DMS153 treated with DMSO at 0.1 percent for 48 hours (cell line): ENCODE results near the gene ARMC2.
"Not testable (repeated sequence)": the region's sequence is repeated elsewhere in the genome, so short reads cannot be mapped to it uniquely, and the experiment has no call there.

Experiments
- DNase-seq: peaks from one replicate; lab custom pipeline; 2025; ENCODE audit not compliant: unreplicated experiment; lab: John Stamatoyannopoulos, UW

The ARMC2 gene

DNA sequence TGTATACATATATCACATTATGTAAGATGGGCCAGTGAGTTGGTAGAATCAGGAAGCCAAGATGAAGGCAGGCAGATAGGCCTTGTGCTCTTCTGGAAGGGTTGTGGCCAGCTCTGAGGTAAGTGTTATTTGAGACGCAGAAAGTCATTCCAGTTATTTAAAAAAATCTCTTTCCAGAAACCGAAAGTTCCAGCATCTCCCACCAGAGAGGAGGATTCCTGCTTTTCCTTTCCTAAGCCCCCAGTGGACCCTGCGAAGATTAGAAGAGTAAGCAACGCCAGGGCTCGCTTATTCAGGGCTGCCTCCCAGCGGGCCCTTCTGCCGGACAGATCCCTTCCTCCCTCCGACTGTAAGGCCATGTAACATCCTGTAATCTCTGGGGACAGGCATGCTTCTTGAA is 20.4 kb downstream of the ARMC2 start:
- no peak for DNase-seq

DNA sequence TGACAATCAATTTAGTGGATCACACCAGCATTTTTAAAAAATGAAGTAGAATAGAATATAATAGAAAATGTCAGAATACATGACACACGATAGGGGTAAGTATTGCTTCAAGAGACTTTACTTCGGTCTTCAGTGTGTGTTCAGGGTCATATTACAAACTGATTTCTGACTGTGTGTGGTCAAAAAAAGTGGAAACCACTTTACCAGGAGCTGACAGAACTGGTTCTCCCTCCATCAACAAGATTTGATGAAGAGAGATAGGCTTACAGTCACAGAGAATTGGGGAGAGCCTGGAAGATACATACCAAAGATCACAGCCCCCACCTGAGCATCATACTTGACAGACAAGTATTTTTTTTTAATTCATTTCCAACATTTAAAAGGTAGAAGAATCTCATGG is 21.7 kb downstream of the ARMC2 start:
- DNase-seq = no peak

DNA sequence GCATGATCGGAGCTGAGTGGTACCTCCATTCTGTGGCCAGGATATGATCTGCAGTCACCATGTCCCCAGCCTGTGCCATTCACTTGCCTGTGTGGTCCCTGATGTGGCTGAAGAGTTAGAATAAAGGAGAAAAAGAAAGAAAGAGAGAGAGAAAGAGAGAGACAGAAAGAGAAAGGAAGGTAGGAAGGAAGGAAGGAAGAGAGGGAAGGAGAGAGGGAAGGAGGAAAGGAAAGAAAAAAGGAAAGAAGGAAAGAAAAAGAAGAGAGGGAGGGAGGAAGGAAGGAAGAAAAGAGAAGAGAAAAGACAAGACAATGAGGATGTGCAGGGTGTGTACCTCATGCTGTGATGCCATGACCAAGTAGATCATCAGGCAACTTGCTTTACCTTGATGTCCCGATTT is 22.1 kb downstream of the ARMC2 start:
- DNase-seq = no peak

DNA sequence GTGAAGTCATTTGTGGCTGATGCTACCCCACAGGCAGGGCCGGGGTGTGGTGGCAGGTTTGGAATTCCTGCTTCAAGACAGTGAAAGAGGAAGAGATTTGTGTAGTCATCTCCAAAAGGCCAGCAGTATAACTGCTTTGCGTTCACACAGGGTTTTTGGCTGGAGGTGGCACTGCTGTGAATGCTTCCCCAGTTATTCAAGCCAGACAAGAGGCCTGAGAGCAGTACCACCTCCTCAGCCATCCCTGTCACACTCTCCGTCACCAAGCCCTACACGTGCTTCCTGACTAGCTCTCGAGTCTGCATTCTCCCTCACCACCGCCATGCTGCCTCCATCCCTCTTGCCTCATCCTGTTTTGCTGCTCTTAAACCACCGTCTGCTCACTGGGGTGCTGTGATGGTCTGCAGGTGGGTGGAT is 23.9 kb downstream of the ARMC2 start:
- no peak for DNase-seq

DNA sequence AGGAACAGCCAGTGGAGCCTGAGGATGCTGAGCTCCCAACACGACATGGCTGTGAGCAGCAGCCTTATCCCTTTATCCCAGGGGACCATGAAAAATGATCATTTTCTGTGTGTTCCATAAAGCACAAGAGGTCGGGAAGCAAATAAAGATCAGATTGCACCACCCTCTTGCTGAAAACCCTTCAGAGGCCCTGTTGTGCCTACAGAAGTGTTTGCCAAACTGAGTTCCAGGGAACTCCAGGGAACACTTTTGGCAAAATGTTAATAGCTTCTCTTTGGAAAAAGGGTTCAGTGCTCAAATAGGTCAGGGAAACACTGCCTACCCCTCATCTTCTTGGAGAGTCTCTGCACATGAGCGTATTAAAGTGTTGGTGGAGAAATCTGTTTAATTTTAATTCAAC is 24.4 kb downstream of the ARMC2 start:
- DNase-seq = no peak

DNA sequence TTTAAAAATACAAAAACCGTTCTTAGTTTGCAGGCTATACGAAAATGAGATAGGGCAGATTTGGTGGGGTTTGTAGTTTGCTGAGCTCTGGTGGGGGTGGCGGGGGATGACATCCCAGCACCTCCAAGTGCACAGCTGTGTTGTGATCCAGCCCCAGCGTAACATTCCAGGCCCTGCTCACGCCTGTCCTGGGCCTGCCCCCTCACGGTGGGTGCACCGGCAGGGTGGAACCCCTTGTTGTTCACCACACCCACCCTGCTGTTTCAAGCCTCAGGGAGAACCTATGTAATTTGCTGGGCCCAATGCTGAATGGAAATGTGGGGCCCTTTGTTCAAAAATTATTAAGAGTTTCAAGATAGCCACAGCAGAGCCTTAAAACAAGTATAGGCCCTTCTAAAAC is 25.0 kb downstream of the ARMC2 start:
- DNase-seq = no peak

DNA sequence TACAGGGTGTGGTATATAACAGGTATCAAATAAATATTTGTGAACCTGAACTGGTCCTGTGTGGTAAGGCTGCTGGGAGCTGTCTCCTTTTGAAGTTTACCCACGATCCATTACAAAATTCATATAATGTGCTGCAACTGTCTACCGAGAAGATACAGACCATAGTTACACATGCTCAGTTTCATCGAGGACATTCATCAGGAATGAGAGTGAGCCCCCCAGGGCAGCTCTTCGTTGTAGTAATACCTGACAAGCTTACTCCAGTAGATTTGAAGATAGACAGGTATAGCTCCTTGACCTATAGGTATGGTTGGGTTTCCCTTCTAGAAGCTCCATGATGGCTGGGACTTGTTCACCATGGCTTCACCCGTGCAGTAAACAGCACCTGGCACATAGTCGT is 25.7 kb downstream of the ARMC2 start:
- DNase-seq = no peak

DNA sequence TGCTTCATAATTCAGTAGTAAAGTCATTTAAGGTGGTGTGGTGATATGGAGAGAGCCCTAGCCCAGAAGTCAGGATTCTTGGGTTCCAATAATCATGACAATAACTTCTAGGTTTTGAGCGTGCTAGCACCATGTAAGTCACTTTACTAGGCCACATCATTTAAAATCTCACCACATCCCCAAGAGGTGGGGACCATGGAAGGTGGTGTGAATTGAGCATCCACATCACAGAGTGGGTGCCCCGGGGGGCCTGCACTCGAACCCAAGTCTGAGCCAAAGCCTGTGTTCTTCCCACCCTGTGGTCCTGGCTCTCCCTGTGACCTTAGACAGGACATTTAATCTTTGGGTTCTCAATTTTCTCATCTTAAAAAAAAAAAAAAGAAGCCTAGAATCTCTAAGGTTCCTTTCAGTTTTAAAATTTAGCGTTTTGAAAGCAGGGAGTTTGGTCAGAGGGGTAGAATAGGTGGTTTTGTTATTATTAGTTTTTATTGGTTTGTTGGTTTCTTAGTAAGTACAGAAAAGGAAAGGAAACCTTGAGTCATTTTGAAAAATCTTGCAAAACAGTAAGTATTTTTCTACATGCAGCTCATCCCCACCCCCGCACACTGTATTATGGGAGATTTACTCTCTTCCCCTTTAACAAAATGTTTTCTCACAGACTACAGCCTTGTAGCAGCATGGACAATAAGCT is 26.4 kb downstream of the ARMC2 start:
- DNase-seq = no peak

DNA sequence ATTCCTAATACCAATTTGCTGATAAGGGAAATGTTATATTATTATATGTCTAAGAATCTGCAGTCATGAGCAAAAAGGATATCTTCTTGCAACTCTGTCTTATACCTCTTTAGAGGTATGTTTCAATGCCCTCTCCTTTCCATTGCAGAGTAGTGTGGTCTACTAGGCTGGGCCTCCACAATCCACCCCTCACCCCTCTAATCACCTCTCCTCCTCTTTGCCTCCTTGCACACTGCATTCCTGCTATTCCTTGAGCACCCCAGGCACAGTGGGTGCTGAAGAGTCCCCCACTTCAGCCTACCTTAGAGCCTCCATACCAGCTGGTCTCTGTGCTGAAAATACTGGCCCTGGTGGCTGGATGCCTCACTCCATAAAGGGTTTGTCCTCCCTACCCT is 26.9 kb downstream of the ARMC2 start:
- DNase-seq = no peak

DNA sequence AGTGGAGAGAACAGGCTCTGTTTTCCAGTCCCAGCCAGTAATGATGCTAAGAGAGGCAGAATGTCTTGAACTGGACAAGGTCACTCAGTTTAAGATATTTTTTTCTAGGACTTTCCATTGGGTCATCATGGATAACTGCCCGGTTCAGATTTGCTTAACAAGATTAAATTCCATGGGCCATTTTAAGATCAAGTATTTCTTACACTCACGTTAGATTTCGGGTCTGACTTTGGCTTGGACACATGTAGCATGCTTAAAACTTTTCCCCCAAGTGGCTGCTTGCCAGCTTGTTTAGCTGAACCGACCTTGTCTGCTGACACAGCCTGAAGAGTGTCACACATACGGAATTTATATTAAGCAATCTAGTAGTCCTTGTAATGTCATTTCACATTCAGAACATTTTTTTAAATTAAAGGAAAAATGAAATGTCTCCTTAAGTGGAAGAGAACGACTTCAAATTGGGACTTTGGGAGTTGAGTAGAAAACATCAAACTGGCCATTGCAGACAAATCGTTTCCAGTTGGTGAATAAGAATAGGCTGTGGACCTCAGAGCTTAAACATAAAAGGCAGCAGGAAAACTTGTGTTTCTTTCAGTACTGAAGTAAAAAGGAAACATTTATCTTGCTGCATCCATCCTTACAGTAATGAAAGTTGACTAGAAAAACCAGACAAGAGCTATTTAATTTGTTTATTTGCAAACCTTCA is 29.0 kb downstream of the ARMC2 start:
- DNase-seq = no peak

DNA sequence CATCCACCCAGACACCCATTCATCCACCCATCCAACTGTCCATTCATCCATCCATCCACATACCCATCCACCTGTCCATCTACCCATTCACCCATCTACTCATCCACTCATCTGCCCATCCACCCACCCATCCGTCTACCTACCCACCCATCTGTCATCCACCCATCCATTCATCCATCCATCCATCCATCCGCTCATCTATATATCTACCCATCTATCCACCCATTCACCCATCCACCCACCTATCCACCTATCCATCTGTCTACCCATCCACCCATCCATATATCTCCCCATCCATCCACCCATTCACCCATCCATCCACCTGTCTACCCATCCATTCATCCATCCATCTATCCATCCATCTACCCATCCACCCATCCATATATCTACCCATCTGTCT is 30.7 kb downstream of the ARMC2 start:
- DNase-seq = no peak

DNA sequence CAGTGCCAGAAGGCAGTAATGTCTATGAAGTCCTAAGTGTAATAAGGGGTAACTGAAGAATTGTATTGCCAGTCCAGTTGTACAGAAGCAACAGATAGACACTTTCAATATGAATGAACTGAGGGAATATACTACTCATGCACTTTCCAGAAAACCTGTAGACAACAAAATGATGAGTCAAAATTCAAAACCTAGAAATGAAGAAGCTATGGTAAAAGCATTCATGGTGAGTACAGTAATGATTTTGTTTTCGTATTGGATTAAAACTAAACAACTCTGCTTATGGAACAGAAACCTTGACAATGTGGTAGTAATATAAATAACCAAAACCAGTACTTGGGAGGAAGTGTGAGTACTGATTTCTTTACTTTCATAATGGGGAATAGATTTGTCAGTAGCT is 35.0 kb downstream of the ARMC2 start:
- DNase-seq = no peak

DNA sequence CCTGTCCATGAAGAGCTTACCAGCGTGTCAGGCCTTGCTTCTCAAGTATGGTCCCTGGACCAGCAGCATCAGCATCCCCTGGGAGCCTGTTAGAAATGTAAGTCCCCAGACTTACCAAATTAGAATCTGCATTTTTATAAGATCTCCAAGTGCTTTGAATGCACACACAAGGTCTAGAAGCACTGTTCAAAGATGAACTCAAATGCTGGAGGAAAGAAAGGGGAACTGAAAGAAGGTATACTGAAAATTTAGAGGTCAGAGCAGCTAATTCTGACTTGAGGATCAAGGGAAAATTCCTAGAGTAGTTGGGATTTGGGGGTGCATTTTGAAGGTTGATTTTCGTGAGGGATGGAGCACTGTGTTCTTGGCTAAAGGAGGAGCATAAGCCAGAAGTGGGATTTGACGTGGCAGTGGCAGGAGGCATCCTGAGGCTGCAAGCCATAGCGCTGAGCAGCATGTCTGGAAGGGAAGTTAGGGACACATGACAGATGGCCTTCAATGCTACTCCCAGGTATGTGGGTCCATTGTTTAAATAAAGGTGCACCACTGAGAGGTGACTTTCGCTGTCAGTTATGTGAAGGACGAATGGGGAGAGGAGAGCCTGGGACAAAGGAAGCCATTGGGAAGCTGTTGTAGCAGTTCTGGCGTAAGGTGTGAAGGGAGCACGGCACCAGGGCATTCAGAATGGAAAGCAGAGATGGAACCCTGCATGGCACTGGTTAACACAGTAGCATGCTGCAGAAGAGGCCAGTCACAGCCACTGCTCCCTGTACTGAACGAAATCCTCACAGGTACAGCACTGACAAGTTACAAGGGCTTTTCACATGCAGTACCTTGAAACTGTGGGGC is 36.2 kb downstream of the ARMC2 start:
- DNase-seq = no peak

DNA sequence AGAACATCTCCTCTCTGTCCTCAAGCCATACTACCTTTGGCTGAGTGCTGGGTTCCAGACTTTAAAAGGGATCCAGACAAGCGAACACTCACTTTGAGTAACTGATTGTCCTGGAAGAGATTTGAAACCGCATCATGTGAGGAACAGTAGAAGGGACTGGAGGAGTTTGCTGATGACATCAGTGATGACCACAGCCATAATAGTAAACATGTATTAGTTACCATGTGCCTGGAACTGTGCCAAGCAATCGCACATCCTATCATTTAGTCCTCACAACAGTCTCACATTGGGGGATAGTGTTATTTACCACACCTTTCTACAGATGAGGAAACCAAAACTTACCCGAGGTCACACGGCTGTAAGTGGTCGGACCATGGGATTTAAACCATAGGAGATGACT is 39.8 kb downstream of the ARMC2 start:
- DNase-seq = no peak

DNA sequence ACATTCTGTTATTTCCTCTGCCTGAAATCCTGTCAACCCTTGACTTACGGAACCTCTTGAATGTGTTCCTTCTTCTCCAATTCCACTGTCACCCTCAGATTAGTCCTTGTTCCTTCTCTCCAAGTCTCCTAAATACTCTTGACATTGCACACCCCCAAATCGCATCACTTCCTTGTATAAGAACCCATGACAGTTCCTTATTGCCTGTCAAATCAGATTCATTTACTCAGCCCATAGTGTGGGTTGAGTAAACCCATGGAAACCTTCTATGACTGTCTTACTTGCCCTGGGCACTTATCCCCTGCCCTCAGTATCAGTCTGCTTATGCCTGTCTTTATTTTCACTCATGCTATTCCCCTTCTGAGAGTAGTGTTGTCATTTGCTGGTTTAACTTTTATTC is 40.5 kb downstream of the ARMC2 start:
- no peak for DNase-seq

DNA sequence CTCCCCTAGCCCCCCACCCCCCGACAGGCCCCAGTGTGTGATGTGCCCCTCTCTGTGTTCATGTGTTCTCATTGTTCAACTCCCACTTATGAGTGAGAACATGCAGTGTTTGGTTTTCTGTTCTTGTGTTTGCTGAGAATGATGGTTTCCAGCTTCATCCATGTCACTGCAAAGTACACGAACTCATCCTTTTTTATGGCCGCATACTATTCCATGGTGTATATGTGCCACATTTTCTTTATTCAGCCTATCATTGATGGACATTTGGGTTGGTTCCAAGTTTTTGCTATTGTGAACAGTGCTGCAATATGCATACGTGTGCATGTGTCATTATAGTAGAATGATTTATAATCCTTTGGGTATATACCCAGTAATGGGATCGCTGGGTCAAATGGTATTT is 42.7 kb downstream of the ARMC2 start:
- DNase-seq = not testable (repeated sequence)

DNA sequence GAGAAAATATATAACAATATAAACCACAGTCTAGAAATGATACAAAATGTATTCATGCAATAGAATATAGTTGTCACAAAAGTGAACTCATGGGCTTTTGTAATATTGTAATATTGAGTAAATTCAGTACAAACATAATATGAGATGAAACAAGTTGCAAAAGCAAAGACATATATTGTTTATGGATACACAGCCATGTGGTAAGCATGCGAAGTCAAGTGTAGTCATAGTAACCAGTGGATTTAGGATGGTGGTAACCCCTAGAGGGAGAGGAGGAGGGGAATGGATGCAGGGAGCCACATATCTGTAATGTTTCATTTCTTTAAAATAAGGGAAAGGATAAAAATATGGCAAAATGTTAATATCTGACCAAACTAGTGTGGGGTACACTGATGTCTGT is 47.3 kb downstream of the ARMC2 start:
- DNase-seq = no peak

DNA sequence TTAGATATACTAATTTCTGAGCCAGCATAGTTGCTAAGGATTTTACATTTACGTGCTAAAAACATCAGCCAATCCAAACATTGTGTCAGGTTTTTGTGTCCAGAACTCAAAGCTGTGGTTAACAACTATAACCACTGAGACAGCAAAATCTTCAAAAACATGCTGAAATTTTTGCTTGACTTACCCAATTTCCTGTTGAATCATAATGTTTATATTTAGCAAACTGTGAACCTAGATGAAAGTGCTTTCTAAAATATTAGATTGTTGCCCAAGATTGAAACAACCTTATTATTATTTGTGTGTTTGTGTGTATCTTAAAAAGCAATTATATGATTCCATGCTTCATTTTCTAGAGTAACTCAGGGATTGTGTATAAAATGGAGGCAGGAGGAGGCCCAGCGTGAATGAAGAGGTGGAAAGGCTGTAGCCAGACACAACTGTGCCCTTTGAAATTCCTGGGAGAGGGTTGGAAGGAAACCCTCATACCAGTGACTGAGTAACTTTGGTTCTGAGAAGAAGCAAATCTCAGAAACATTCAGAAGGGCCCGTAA is 48.0 kb downstream of the ARMC2 start:
- DNase-seq = no peak

DNA sequence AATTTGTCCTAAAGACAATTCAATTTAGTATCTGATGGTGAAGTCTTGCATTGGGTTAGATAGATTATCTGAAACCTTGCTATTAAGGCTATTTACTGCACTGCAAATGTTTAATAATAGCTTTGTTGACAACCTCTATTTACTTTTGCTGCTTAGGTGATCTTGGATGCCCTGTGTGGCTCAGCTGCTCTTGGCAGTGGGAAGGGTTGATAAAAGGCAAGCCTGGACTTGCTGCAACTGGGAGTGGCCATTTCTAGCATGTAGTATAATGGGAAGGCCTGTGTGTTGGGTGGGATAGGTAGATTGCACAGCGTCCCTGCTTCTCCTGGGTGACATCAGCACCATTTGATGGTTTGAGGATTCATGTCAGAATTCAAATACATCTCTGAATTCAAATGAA is 49.1 kb downstream of the ARMC2 start:
- peak; percentile 75 for DNase-seq

DNA sequence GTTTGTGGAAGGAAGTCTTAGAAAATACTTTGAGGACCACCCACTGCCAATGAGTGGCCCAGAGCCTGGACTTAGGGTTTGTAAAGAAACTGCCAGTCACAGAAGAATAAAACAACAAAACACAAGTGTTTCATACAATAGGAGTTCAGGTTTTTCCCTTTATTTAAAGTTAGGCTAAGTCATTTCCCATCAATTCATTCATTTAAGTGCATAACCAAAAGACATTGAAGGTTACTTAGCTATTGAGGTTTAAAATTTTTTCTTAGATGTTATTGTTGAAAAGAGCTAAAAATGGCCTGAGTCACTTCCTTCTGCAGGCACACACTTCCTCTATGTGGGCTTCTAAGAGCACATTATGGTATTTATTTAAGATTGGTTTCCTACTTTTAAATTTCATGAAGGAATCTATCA is 54.2 kb downstream of the ARMC2 start:
- no peak for DNase-seq

DNA sequence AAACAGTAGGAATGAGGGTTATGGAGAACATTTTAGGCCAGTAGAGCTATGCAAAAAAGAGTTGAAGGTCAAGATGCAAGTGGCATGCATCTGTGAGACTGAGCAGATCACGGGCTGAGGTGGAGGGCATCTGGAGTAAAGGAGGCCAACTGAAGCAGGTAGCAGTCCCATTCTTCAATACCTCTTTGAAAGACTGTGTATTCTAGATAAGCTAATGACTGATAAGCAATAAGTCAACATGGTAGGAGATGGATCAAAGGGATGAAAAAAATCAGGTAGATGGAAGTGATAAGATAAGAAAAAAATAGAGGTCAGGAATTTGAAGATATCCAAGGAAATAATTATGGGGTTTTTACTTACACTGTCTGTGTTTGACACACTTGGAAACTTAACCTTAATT is 55.6 kb downstream of the ARMC2 start:
- DNase-seq = no peak

DNA sequence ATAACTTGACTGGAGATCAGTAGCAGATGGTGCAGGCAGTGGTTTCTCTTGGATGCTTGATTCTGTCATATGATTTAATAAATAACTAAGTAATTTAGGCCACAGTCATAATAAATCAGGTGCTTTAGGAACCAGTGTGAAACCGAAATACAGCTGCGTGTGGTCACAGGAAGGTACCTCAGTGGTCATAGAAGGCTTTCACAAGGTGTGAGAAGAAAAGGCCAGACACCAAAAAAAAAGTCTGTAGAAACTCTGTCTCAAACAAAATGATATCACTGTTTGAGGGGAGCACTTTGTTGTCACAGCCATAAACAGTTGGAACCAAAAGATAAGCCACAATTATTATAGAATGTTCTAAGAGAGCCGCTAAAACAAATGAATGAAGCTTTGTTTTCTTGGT is 56.5 kb downstream of the ARMC2 start:
- no peak for DNase-seq
